GM12878 (cell line): Measurements from ENCODE around the gene ULK4.

Experiments used
- ASH2L ChIP-seq: fragments of 300-600, 200-600 bp; sonication (generic); IDR thresholded peaks from 2 replicates; pipeline ENCODE4 v1.6.1; 2017; ENCODE audit warnings: low read depth, mild to moderate bottlenecking, borderline replicate concordance
- CBX3 ChIP-seq: fragments of 200-600 bp; sonication (generic); IDR thresholded peaks from 2 replicates; pipeline ENCODE4 v1.6.1; 2016; ENCODE audit warnings: low read depth, borderline replicate concordance
- DPF2 ChIP-seq: fragments of 450-650 bp; IDR thresholded peaks from 2 replicates; pipeline ENCODE4 v1.6.1; 2017; ENCODE audit warnings: mild to moderate bottlenecking
- MYC ChIP-seq: IDR thresholded peaks from 2 replicates; pipeline ENCODE4 v1.6.1; 2011; ENCODE audit warnings: mild to moderate bottlenecking, low read length, moderate library complexity, inconsistent platforms; ENCODE audit not compliant: insufficient read depth, insufficient replicate concordance, insufficient read length, severe bottlenecking
- SRF ChIP-seq, 2 experiments: IDR thresholded peaks; 2 replicates each; pipeline ENCODE4 v1.6.1; 2011; ENCODE audit warnings: low read depth in 2 of 2, low read length in 2 of 2, mild to moderate bottlenecking in 1 of 2, moderate library complexity in 1 of 2
- TAF1 ChIP-seq: IDR thresholded peaks from 2 replicates; pipeline ENCODE4 v1.6.1; 2011; ENCODE audit warnings: mild to moderate bottlenecking, low read depth, low read length, borderline replicate concordance
- ZNF274 ChIP-seq: IDR thresholded peaks from one replicate; pipeline ENCODE4 v1.8.0; 2011; ENCODE audit not compliant: insufficient read length, insufficient read depth
- TF ChIP-seq, protein P1 (sequence below), 3 experiments: IDR thresholded peaks in 2 of 3; conservative IDR thresholded peaks in 1 of 3; 2 replicates each; pipeline ENCODE4 v1.5.1; 2011; ENCODE audit warnings: low read depth in 3 of 3, low read length in 3 of 3, mild to moderate bottlenecking in 3 of 3, control low read depth in 2 of 3, moderate library complexity in 2 of 3, inconsistent platforms in 1 of 3, mixed read lengths in 1 of 3; ENCODE audit not compliant: control insufficient read depth in 2 of 3, insufficient read depth in 1 of 3; ENCODE audit errors: extremely low read depth in 1 of 3

DNA sequence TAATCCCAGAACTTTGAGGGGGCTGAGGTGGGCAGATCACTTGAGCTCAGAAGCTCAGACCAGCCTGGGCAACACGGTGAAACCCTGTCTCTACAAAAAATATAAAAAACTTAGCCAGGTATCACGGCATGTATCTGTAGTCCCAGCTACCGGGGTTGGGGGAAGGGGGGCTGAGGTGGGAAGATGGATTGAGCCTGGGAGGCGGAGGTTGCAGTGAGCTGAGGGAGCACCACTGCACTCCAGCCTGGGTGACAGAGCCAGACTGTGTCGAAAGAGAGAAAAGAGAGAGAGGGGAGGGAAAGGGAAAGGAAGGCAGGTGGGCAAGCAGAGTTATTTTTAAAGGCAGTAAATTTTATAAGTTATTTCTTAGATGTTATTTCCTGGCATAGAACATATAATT is 368.1 kb downstream of the ULK4 start:
- TF ChIP-seq TAF1 (no peak), ASH2L (no peak), DPF2 (no peak), ZNF274 (no peak), MYC (no peak), CBX3 (no peak), SRF (IDR thresholded peaks at IDR 0.05; ENCODE audit: low read depth in 2 of 2, low read length in 2 of 2) (no peak)
- TF ChIP-seq, protein P1, sequence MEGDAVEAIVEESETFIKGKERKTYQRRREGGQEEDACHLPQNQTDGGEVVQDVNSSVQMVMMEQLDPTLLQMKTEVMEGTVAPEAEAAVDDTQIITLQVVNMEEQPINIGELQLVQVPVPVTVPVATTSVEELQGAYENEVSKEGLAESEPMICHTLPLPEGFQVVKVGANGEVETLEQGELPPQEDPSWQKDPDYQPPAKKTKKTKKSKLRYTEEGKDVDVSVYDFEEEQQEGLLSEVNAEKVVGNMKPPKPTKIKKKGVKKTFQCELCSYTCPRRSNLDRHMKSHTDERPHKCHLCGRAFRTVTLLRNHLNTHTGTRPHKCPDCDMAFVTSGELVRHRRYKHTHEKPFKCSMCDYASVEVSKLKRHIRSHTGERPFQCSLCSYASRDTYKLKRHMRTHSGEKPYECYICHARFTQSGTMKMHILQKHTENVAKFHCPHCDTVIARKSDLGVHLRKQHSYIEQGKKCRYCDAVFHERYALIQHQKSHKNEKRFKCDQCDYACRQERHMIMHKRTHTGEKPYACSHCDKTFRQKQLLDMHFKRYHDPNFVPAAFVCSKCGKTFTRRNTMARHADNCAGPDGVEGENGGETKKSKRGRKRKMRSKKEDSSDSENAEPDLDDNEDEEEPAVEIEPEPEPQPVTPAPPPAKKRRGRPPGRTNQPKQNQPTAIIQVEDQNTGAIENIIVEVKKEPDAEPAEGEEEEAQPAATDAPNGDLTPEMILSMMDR (IDR thresholded peaks at IDR 0.05 in 2 of 3, conservative IDR thresholded peaks at IDR 0.05 in 1 of 3; ENCODE audit: control insufficient read depth in 2 of 3, extremely low read depth in 1 of 3, insufficient read depth in 1 of 3, low read depth in 3 of 3, low read length in 3 of 3): no peak
